T-helper 2 cell treated with Interferon-gamma antibody and Interleukin-4, amounts not matched to agents 5 μg/mL and 100 μg/mL, for 36 hours (primary cell): ENCODE results near the gene KISS1.

Source experiments
- DNase-seq: peaks from one replicate; pipeline ENCODE4 v3.0.0; 2021; ENCODE audit warnings: low spot score
- H3K27ac Mint-ChIP-seq: one replicate; pipeline ENCODE4 v1.8.0; 2021; ENCODE audit warnings: mild to moderate bottlenecking, mixed read lengths
- H3K27me3 Mint-ChIP-seq: one replicate; pipeline ENCODE4 v1.8.0; 2021; ENCODE audit warnings: low read depth, mixed read lengths
- H3K36me3 Mint-ChIP-seq: one replicate; pipeline ENCODE4 v1.8.0; 2021; ENCODE audit warnings: low read depth, mixed read lengths
- H3K4me1 Mint-ChIP-seq: one replicate; pipeline ENCODE4 v1.8.0; 2021; ENCODE audit warnings: low read depth, mixed read lengths
- H3K4me3 Mint-ChIP-seq: one replicate; pipeline ENCODE4 v1.8.0; 2022; ENCODE audit warnings: mild to moderate bottlenecking, moderate library complexity, mixed read lengths
- H3K9me3 Mint-ChIP-seq: one replicate; pipeline ENCODE4 v1.8.0; 2021; ENCODE audit warnings: mixed read lengths

KISS1 gene

GRCh38 chr1:204192046-204192445, 4.2 kb downstream of the KISS1 start:
- DNase-seq: no peak
- Mint-ChIP-seq H3K36me3 (no peaks in the 10 kb centered on the region), H3K9me3 (no peaks in the 10 kb centered on the region), H3K4me3 (no peak overlapping the region), H3K27me3 (peaks cover 44% of the 10 kb centered on the region), H3K27ac (no peak overlapping the region), H3K4me1 (peaks cover 8% of the 10 kb centered on the region)

DNA sequence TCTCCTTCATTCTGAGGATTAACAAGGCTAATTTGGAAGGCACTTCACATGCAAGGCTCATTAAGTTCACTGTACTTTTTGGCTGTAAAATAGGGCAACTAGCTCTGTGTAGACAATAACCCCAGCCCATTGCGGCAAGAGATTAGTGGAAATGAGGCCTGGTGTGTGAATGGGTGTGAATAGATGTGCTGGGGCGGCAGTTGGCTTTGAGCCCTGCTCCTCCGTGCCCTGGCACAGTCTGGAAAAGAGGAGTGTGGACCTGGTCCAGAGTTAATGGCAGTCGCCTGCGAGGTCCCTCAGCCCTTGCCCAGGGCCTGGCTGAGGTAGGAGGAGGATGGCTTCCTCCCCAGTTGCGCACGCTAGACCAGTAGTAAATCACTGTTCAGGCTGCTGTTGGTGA, 4.8 kb downstream of the KISS1 start:
- no peaks in the 10 kb centered on the region for H3K9me3 Mint-ChIP-seq
- H3K27me3 Mint-ChIP-seq: peaks cover 45% of the 10 kb centered on the region
- H3K27ac Mint-ChIP-seq: no peak overlapping the region
- no peak overlapping the region for H3K4me3 Mint-ChIP-seq
- H3K36me3 Mint-ChIP-seq: no peaks in the 10 kb centered on the region
- no peak for DNase-seq
- peaks cover 8% of the 10 kb centered on the region for H3K4me1 Mint-ChIP-seq

GRCh38 chr1:204190212-204191211, 5.8 kb downstream of the KISS1 start:
- peaks cover 45% of the 10 kb centered on the region for H3K27me3 Mint-ChIP-seq
- no peak for DNase-seq
- H3K27ac Mint-ChIP-seq: no peak overlapping the region
- peak overlapping the region; percentile 9 for H3K4me3 Mint-ChIP-seq
- H3K9me3 Mint-ChIP-seq: no peaks in the 10 kb centered on the region
- H3K36me3 Mint-ChIP-seq: no peaks in the 10 kb centered on the region
- peaks cover 8% of the 10 kb centered on the region for H3K4me1 Mint-ChIP-seq

DNA sequence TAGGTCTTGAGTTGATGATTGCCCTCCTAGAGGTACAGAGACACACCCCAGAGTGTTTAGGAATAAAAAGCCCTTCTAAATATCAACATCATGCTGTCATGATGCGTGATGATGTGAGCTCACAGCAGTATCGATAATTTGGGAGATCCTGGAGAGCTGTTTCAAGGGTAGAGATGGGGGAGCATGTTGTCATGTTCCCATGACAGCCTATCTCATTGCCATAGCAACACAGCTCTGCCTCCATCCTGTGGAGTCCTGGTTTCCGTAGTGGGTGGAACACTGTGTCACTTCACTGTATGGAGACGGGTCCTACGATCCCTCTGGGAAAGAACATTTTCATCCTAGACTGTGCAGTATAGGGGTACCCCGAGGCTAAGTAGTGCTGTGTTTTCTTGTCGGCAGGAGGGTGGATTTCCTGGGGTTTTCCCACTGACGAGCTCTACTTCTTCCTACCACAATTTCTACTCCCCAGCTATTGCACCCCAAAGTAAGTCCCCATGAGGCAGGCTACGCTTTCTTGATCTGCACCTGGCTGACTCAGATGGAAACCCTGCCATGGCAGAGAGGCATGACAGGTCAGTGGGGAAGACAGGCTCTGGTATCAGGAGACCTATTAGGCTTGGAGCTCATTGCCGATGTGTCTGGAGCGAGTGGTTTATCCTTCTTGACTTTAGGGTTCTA, 7.2 kb downstream of the KISS1 start:
- Mint-ChIP-seq H3K4me3 (no peak overlapping the region), H3K9me3 (no peaks in the 10 kb centered on the region), H3K27me3 (peaks cover 50% of the 10 kb centered on the region), H3K27ac (no peak overlapping the region), H3K4me1 (peaks cover 8% of the 10 kb centered on the region), H3K36me3 (no peaks in the 10 kb centered on the region)
- DNase-seq: no peak

DNA sequence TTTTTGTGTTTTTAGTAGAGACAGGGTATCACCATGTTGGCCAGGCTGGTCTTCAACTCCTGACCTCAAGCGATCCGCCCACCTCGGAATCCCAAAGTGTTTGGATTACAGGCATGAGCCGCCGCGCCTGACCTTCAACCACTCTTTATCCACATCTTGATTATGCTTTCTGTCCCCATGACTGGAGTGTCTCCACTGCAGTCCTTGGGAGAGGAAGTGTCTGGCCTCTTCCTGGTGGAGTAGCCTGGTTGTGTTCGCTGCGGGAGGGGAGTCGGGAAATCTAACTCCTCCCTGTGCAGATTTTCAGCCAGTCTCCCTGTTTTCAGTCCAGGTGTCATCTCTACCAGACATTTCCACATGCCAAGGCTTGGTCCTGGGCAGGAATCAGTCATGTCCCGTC, 9.7 kb downstream of the KISS1 start:
- peaks cover 46% of the 10 kb centered on the region for H3K27me3 Mint-ChIP-seq
- DNase-seq: no peak
- no peaks in the 10 kb centered on the region for H3K9me3 Mint-ChIP-seq
- no peaks in the 10 kb centered on the region for H3K36me3 Mint-ChIP-seq
- no peak overlapping the region for H3K4me3 Mint-ChIP-seq
- no peak overlapping the region for H3K27ac Mint-ChIP-seq
- H3K4me1 Mint-ChIP-seq: peaks cover 8% of the 10 kb centered on the region

DNA sequence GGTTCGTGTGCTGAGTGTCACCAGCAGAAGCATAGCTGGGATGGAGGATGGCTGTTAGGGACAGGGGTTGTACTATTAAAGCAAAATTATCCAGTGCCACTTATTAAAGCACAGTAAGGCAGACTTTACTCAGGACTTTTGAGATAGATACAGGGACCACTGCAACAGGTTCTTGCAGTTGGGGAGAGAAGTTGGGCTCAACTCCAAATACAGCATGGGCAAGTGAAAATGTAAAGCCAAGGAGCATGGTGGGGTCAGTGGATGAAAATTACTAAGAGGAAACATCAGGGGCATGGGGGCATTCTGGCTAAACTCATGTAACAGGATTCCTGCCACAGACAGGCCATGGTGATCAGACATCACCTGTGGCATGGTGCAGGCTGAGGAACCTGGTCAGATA, 15.2 kb downstream of the KISS1 start:
- Mint-ChIP-seq H3K27me3 (peaks cover 10% of the 10 kb centered on the region), H3K36me3 (no peaks in the 10 kb centered on the region), H3K4me1 (no peaks in the 10 kb centered on the region), H3K27ac (no peak overlapping the region), H3K4me3 (no peak overlapping the region), H3K9me3 (no peaks in the 10 kb centered on the region)
- no peak for DNase-seq

GRCh38 chr1:204180133-204180532, 16.2 kb downstream of the KISS1 start:
- no peak for DNase-seq
- Mint-ChIP-seq H3K27me3 (peaks cover 9% of the 10 kb centered on the region), H3K36me3 (no peaks in the 10 kb centered on the region), H3K27ac (no peak overlapping the region), H3K4me1 (no peaks in the 10 kb centered on the region), H3K4me3 (no peak overlapping the region), H3K9me3 (no peaks in the 10 kb centered on the region)

GRCh38 chr1:204178487-204179281, 17.6 kb downstream of the KISS1 start:
- H3K4me3 Mint-ChIP-seq: no peak overlapping the region
- H3K27ac Mint-ChIP-seq: no peak overlapping the region
- H3K27me3 Mint-ChIP-seq: peaks cover 5% of the 10 kb centered on the region
- peaks cover 1% of the 10 kb centered on the region for H3K9me3 Mint-ChIP-seq
- no peak for DNase-seq
- no peaks in the 10 kb centered on the region for H3K4me1 Mint-ChIP-seq
- H3K36me3 Mint-ChIP-seq: no peaks in the 10 kb centered on the region

DNA sequence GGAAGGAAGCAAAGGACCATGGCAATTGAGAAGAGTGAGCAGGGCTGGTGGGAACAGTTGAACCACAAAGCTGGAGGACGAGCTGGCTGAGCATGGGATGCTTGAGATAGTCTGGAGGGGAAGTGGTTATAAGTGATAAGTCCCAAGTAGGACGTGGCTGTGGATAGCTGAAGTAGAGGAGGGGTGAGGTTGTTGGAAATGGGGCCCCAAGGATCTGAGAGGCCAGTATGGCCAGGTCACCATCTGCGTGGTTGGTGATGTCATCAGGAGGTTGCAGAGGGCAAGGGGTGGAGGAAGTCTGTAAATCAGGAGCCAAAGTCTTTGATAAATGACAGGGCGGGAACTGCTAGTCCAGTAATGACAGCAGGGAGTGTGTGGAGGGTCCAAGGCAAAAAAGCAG, 19.2 kb downstream of the KISS1 start:
- Mint-ChIP-seq H3K27me3 (peaks cover 2% of the 10 kb centered on the region), H3K4me3 (no peak overlapping the region), H3K27ac (no peak overlapping the region), H3K4me1 (no peaks in the 10 kb centered on the region), H3K36me3 (no peaks in the 10 kb centered on the region), H3K9me3 (peaks cover 6% of the 10 kb centered on the region)
- no peak for DNase-seq

GRCh38 chr1:204176049-204176448, 20.2 kb downstream of the KISS1 start:
- Mint-ChIP-seq H3K36me3 (no peaks in the 10 kb centered on the region), H3K4me1 (no peaks in the 10 kb centered on the region), H3K9me3 (peaks cover 15% of the 10 kb centered on the region), H3K27ac (no peak overlapping the region), H3K27me3 (peaks cover 2% of the 10 kb centered on the region), H3K4me3 (no peak overlapping the region)
- DNase-seq: no peak

- Mint-ChIP-seq H3K36me3 (no peaks in the 10 kb centered on the region), H3K27me3 (peaks cover 2% of the 10 kb centered on the region), H3K4me1 (no peaks in the 10 kb centered on the region), H3K9me3 (peaks cover 25% of the 10 kb centered on the region), H3K27ac (no peak overlapping the region), H3K4me3 (no peak overlapping the region)
- DNase-seq: no peak
These were observed 21.3 kb downstream of the KISS1 start for GRCh38 chr1:204174958-204175357.

GRCh38 chr1:204172404-204173029, 23.8 kb downstream of the KISS1 start:
- no peaks in the 10 kb centered on the region for H3K36me3 Mint-ChIP-seq
- H3K27ac Mint-ChIP-seq: no peak overlapping the region
- H3K9me3 Mint-ChIP-seq: peaks cover 44% of the 10 kb centered on the region
- no peaks in the 10 kb centered on the region for H3K27me3 Mint-ChIP-seq
- H3K4me1 Mint-ChIP-seq: no peaks in the 10 kb centered on the region
- no peak overlapping the region for H3K4me3 Mint-ChIP-seq
- no peak for DNase-seq

DNA sequence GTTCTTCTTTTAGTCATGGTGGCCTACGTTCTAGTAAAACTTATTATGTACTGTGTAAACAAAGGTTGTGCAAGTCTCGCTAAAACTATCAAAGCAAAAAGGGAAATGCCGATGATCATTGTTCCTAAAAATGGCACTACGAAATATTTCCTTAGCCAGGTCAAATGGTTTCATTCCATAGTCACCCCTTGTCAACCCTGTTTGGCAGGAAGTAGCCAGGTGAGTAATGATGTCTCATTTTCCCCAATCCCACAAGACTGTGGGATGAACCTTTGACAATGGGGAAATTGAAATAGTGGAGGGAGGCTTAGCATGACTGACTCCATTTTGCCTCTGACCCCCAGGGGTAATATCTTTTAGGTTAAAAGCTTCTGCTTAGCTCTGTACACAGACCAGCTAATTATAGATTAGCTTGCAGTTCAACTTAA, 24.5 kb downstream of the KISS1 start:
- H3K27me3 Mint-ChIP-seq: no peaks in the 10 kb centered on the region
- no peak overlapping the region for H3K27ac Mint-ChIP-seq
- no peak overlapping the region for H3K4me3 Mint-ChIP-seq
- H3K36me3 Mint-ChIP-seq: no peaks in the 10 kb centered on the region
- H3K4me1 Mint-ChIP-seq: no peaks in the 10 kb centered on the region
- H3K9me3 Mint-ChIP-seq: peaks cover 50% of the 10 kb centered on the region
- DNase-seq: no peak
